ENCODE measurements around the gene NATD1. TPM values are rescaled to one million over a fixed set of nuclear protein-coding genes. Genes with fewer than 3 reads are reported as not detected.
A peak's percentile ranks its signal among the peaks of the same experiment; 100 is the strongest.

The NATD1 gene
- total and polyA plus RNA-seq, 9 of the 15 experiments (the other 6 are each of a cell fraction or from before 2014, with no cell fraction given) = 0.24 to 5.4 (median 1.6) TPM

DNA sequence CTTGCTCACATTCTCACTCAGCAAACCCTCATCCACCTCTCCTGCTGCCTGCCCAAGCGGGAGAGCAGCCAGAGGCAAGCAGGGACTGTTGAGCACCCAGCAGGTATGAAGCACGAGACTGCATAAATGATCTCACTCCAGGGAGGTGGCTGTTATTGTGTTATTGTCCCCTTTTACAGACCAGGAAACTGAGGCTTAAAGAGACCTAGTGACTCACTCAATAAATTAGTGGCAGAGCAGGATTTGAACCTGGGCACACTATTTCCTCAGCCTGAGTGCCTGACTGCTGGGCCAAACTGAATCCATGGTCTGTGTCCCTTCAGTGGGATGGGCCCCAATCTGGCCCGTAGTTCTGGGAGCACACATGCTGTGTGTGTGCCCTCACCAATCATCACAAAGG is 19.0 kb upstream of the NATD1 start:
- H3K27me3 ChIP-seq (ENCODE audit: control insufficient read depth in 2 of 2, insufficient read depth in 2 of 2, low read length in 2 of 2) = no peaks in the 10 kb centered on the region
- WGBS (ENCODE audit: insufficient coverage, low coverage, missing lambda C conversion rate) = 75% methylated on average over 3 of the region's 3 CpGs
- TF ChIP-seq, protein P1, sequence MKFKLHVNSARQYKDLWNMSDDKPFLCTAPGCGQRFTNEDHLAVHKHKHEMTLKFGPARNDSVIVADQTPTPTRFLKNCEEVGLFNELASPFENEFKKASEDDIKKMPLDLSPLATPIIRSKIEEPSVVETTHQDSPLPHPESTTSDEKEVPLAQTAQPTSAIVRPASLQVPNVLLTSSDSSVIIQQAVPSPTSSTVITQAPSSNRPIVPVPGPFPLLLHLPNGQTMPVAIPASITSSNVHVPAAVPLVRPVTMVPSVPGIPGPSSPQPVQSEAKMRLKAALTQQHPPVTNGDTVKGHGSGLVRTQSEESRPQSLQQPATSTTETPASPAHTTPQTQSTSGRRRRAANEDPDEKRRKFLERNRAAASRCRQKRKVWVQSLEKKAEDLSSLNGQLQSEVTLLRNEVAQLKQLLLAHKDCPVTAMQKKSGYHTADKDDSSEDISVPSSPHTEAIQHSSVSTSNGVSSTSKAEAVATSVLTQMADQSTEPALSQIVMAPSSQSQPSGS (CRISPR knock-in tag; IDR thresholded peaks at IDR 0.05) = no peak
- TF ChIP-seq, protein P2, sequence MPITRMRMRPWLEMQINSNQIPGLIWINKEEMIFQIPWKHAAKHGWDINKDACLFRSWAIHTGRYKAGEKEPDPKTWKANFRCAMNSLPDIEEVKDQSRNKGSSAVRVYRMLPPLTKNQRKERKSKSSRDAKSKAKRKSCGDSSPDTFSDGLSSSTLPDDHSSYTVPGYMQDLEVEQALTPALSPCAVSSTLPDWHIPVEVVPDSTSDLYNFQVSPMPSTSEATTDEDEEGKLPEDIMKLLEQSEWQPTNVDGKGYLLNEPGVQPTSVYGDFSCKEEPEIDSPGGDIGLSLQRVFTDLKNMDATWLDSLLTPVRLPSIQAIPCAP (CRISPR knock-in tag; IDR thresholded peaks at IDR 0.05; ENCODE audit: borderline replicate concordance) = no peak
- peak; percentile 42; the same call in 1 of the 2 replicates for TF ChIP-seq SMARCA5 (IDR thresholded peaks at IDR 0.05)
- peak; percentile 32; the same call in 1 of the 2 replicates for TF ChIP-seq ZFX (CRISPR knock-in tag; IDR thresholded peaks at IDR 0.05)
- peak; percentile 80 for TF ChIP-seq RBM25 (IDR thresholded peaks at IDR 0.05; ENCODE audit: low read depth, low read length, severe bottlenecking)
- TF ChIP-seq BCOR (IDR thresholded peaks at IDR 0.05) = peak; percentile 68; the same call in 1 of the 2 replicates
- peak; percentile 26 to 39; a peak in 2 of 4 replicates for TF ChIP-seq KDM1A (IDR thresholded peaks at IDR 0.05)
- POLR2A ChIA-PET = no interaction called here
- ATAC-seq (no peak), DNase-seq (ENCODE audit: extremely low read depth in 1 of 4, low spot score in 3 of 4) (no peak), FAIRE-seq (no peak)
- H3K9me1 ChIP-seq (ENCODE audit: control insufficient read depth, insufficient read depth, low read length) = no peaks in the 10 kb centered on the region
- BruUV-seq (replicated peaks) = no TSS peak
- in situ Hi-C loops (cut with MboI) = loop anchor here (10.0 kb wide), 1 partner anchor 243 kb away; no protein-coding TSS in a partner anchor
- peaks cover 3% of the 10 kb centered on the region; the same call in 1 of the 2 replicates for H4K20me1 ChIP-seq (replicated peaks; ENCODE audit: control insufficient read depth, insufficient read depth, low read length)
- H3K4me1 ChIP-seq (replicated peaks in 1 of 2; ENCODE audit: control insufficient read depth in 2 of 2, insufficient read depth in 2 of 2, low read length in 2 of 2) = peaks cover 28 to 43% of the 10 kb centered on the region in 2 experiments; a peak in 4 of 5 replicates
- H3K9me3 ChIP-seq (replicated peaks; ENCODE audit: control insufficient read depth, insufficient read depth, low read depth, low read length) = no peaks in the 10 kb centered on the region
- CTCF ChIA-PET (ENCODE audit: low intra/inter-chr PET ratio) = no interaction called here
- H2AFZ ChIP-seq (ENCODE audit: low read depth, low read length) = peak overlapping the region; percentile 70; the same call in 1 of the 2 replicates
- H3K27ac ChIP-seq (ENCODE audit: extremely low read depth, low read depth, low read length) = peak overlapping the region; percentile 66; the same call in 2 of the 3 replicates
- H3K4me3 ChIP-seq = no peak overlapping the region
- H3K36me3 ChIP-seq (ENCODE audit: control insufficient read depth, insufficient read depth, low read length) = no peaks in the 10 kb centered on the region
- no peaks in the 10 kb centered on the region for H3K79me2 ChIP-seq (ENCODE audit: control insufficient read depth, insufficient read depth, low read length)
- intact Hi-C loops (cut with micrococcal nuclease) = no loop called here
- peak overlapping the region; percentile 43; the same call in 1 of the 2 replicates for H3K4me2 ChIP-seq (ENCODE audit: insufficient read depth, low read length)
- H3K9ac ChIP-seq (ENCODE audit: insufficient read depth in 1 of 2, low read depth in 2 of 2, low read length in 2 of 2) = peak overlapping the region; percentile 10 to 44; a peak in 2 of 4 replicates

Data from K562 (cell line).